Prostate gland (tissue), 2 donors: ENCODE measurements around the gene PPA1.

Experiments used
- POLR2A ChIP-seq: fragments of 450-650 bp; IDR thresholded peaks from one replicate; pipeline ENCODE4 v1.6.1; 2016; ENCODE audit warnings: antibody characterized with exemption, mild to moderate bottlenecking
- POLR2AphosphoS5 ChIP-seq: sonication (generic); formaldehyde crosslinking; IDR thresholded peaks from one replicate; pipeline ENCODE4 v1.6.1; 2017; ENCODE audit warnings: antibody characterized with exemption
- TF ChIP-seq, protein P1 (sequence below), 4 experiments: fragments of 200-600 bp in 2 of 4; fragments of 450-650 bp in 2 of 4; sonication (generic) in 2 of 4; IDR thresholded peaks; 1 replicate in 3 of 4; 2 replicates in 1 of 4; pipeline ENCODE4 v1.5.1; 2016 to 2019; ENCODE audit warnings: antibody characterized with exemption in 4 of 4, mild to moderate bottlenecking in 2 of 4, moderate library complexity in 2 of 4

DNA sequence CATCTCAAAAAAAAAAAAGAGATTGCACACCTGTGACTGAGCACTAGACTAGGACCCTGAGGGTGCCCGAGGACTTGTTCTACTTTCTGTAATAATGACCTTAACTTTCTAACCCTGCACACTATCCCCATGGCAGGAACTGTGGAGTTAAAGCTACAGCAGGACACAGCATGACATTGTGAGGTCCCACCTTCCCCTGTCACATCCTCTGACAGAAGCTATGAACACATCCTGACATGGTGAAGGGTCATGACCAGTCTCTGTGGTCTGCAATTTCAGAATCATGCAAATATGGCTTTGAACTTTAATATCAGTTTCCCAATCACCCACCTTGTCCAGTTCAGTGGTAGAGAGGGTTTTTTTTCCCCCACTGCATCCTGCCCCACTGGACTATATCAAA is 44.5 kb downstream of the PPA1 start:
- TF ChIP-seq POLR2A (no peak), POLR2AphosphoS5 (no peak)
- TF ChIP-seq, protein P1, sequence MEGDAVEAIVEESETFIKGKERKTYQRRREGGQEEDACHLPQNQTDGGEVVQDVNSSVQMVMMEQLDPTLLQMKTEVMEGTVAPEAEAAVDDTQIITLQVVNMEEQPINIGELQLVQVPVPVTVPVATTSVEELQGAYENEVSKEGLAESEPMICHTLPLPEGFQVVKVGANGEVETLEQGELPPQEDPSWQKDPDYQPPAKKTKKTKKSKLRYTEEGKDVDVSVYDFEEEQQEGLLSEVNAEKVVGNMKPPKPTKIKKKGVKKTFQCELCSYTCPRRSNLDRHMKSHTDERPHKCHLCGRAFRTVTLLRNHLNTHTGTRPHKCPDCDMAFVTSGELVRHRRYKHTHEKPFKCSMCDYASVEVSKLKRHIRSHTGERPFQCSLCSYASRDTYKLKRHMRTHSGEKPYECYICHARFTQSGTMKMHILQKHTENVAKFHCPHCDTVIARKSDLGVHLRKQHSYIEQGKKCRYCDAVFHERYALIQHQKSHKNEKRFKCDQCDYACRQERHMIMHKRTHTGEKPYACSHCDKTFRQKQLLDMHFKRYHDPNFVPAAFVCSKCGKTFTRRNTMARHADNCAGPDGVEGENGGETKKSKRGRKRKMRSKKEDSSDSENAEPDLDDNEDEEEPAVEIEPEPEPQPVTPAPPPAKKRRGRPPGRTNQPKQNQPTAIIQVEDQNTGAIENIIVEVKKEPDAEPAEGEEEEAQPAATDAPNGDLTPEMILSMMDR (IDR thresholded peaks at IDR 0.05), result no peak
